GF-D8 (cell line): ENCODE measurements around the gene SERTAD2.

ENCODE experiments used
- DNase-seq: peaks from one replicate; lab custom pipeline; 2025; lab: John Stamatoyannopoulos, UW

Gene SERTAD2

DNA sequence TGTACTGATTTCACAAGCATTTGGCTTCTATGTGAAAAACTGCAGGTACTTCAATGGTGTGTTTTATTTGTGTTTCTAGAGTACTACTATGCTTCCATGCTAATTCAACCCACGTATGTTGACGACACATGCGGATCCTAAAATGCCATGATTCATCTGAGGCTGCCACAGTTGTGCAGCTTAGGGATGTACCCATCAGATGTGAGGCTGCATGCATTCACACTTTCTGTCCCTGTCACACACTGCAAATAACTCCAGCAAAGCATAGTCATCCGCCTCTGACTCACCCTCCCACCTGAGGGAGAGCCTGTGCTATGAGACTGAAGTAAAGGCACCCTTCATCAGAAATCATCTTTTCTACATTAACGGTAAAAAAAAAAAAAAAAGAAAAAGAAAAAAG lies 22.1 kb upstream of the SERTAD2 start:
- DNase-seq = no peak

DNA sequence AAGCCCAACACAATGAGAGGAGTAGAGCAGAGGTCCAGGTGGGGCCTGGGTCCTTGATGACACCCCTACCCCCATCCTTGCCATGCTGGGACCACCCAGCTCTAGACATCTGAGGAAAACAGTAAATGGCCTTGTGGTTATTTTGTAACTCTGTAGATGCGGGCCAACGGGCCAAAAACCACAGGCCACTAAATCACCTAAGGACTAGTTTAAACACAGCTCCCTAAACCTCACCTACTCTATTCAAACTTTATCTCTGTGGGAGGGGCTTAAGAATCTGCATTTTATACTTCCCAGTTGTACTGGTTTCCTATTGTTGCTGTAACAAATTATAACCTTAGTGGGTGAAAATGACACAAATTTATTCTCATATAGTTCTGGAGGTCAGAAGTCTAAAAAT lies 19.0 kb upstream of the SERTAD2 start:
- DNase-seq = no peak

DNA sequence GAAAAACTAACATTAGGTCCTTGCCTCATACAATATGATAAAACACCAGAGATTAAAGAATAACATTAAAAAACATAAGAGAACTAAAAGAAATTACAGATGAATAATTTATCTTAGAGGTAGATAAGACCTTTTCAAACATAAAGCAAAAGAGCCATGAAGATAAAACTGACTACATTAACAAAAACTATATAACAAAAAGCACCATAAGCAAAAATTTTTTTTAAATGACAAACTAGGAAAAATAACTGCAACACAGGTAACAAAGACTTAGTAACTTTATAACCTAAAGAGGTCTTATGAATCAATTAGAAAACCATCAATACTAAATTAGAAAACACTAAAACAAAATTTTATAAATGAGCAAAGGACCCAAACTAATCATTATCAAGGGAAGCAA lies 16.3 kb upstream of the SERTAD2 start:
- DNase-seq = no peak

DNA sequence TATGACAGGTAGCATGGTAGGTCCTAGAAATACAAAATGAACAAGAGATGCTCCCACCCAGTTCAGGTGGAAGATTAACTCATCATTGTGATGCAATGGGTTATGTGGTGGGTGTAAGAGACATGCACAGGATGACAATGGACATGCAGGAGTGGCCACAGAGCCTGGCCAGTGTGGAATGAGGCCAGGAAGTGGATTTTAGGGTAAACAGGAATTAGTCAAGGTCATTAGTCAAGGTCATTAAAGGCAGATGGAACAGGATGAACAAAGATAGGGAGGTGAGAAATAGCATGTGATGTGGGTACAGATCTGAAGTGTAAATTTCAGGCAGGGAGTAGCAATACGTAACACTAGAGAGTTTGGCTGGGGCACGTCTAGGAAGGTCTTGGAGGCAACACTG lies 15.6 kb upstream of the SERTAD2 start:
- no peak for DNase-seq

DNA sequence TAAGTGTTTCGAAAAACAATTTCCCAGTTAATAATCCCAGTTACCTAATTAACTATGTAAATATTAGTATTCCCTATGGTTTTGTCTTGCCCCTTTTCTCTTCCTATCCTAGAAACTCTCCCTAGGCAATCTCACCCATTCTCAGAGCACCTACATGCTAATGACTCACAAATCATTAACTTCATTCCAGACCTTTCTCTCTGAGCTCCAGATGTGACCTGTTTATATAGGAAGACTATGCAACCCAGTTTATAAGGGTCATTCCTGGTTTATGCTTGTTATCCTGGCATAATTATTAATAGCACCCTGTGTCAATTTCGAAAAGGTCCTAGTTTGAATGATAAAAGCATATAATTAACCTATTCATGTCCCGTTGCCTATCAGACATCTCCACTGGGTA lies 14.8 kb upstream of the SERTAD2 start:
- DNase-seq = no peak

DNA sequence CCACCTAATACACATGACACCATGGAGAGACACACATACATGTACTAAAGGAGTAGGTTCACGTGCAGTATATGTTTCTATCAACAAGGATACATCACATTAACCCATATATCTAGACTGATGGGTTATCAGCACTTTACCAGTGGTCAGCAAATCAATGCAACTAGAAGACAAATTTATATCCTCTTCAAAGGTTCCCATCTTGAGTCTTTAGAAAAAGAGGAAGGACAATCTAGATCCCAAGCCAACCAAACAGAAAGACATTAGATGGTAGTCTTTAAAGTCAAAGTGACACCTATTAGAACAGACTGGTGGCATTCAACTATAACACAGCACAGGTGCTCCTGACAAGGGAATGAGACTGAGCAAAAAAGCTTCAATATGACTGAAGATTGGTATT lies 13.8 kb upstream of the SERTAD2 start:
- no peak for DNase-seq

DNA sequence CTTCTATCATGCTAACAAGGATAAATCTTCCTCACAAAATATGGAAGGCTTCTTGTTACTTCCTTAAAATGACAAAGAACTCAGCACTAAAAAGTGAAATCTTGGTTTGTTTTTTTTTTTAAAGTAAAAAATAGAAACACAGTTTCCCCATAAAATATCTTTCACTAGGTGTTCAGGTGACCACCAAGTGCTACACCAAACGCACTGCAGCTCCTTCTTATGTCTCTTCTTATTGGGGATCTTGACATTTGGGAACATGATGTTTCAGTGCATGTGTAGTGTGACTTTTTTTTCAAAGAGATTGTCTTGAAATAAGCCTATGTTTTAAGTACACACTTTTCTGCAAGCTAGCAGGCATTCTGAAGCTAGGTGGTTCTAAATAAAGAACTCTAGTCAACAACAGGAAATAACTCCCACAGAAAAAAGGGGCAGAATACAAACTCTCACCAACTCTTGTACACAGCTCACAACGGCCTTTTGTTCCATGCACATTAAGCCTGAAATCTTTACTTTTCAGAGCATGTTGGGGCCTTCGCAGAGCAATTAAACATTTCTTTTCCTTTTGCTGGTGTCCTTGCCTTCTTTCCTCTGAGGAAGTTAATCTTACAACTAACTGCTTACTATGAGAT lies 13.2 kb upstream of the SERTAD2 start:
- no peak for DNase-seq

DNA sequence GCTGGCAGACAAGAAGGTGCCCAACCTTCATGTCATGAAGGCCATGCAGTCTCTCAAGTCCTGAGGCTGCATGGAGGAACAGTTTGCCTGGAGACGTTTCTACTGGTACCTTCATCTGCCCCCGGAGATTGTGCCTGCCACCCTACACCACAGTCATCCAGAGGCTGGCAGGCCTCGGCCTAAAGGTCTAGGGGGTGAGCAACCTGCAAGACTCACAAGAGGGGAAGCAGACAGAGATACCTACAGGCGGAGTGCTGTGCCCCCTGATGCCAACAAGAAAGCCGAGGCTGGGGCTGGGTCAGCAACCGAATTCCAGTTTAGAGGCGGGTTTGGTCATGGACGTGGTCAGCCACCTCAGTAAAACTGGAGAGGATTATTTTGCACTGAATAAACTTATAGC lies 12.0 kb upstream of the SERTAD2 start:
- no peak for DNase-seq

DNA sequence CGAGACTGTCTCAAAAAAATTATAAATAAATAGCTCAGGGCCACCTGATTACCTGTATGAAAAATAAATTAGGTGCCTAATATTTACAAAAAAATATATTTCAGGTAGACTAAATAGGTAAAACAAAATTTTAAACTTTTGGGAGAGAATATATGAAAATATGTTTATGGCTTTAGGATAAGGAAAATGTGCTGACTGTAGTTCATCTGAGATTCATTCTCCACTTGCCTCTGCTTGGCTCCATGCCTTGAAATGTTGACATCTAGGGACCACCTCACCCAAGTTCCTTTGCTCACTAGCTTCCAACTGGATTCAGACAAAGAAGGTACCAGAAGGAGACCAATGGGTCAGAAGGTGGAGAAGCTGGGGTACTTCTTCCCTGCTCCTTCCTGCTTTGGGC lies 9.7 kb upstream of the SERTAD2 start:
- no peak for DNase-seq

DNA sequence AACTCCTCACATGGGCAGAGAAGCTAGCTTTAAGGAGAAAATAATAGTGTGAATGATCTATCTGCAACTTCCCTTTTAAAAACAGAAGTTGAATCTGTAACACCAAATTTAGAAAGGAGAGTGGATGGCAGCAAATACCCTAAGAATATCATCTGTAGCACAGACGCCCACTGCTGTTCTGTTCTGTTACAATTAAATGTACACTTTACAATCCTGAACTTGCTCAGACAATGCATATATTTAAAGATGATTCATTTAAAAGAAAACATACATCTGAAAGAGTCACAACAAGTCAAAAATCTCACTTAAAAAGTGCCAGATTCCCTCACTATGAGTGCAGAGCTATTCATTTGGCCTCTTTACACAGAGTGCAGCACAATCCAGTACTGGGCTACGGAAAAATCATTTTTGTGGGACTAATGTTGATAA lies 8.0 kb upstream of the SERTAD2 start:
- peak; percentile 34 for DNase-seq

DNA sequence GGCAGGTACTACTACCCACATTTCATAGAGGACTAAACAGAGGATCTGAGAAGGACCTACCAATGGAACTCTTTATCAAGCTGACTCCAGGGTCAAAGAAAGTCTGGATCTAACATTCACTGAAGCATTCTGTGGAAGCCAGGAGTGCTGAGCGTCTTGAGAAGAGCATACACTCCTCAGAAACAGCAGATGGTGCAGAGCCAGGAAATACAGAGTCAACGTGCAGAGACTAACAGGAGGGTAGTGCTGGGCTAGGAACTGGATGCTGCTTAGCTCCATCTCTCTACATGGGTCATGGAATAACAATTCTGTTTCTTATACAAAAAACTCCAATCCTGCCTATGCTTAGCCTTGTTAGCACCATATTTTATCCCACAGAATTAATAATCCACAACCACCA lies 5.5 kb upstream of the SERTAD2 start:
- no peak for DNase-seq

DNA sequence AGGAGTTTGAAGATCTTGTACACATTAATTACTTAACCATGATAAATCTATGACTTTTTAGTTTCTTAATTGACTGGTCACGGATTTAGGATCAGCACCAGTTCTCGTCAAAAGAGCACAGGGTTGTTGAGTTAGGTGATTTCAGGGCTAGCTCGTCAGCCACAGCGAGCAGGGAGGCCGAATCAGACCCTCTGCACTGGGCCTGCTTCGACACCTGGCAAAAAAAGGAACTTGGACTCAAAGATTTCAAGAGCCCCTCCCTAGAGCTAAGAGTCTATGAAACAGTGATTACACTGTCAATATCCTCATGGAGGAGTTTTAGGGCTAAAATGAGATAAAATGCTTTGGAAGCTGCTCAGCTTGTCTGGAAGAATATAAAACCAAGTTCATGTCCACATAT lies 4.6 kb upstream of the SERTAD2 start:
- DNase-seq = peak; percentile 46

DNA sequence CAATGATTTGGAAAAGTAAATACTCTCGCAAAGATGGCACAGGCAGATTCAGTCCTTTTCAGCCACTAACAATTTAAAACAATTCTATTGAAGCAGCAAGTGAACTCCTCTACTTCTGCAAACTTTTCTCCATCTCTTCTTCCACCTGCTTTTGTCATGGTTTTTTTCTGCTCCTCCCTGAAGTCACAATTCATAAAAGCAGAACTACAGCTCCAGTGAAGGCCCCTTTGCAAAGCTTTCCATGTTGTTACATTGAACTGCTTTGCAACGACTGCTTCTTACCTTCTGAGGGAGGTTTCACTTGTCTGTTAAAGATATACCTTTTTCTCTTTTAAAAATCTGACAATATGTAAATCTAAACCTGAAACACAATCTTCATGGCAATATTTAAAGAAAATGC lies 3.7 kb upstream of the SERTAD2 start:
- DNase-seq = peak; percentile 79

DNA sequence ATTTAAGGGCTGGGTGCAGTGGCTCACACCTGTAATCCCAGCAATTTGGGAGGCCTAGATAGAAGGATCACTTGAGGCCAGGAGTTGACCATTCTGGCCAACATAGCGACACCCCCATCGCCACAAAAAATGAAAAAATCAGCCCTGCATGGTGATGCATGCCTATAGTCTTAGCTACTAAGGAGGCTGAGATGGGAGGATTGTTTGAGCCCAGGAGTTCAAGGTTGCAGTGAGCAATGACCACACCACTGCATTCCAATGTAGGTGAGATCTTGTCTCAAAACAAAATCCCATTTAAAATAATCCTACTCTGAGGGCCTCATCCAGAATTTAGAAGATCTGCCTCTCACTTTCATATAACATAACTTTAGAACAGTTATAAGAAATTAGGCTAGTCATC lies 2.7 kb upstream of the SERTAD2 start:
- no peak for DNase-seq

DNA sequence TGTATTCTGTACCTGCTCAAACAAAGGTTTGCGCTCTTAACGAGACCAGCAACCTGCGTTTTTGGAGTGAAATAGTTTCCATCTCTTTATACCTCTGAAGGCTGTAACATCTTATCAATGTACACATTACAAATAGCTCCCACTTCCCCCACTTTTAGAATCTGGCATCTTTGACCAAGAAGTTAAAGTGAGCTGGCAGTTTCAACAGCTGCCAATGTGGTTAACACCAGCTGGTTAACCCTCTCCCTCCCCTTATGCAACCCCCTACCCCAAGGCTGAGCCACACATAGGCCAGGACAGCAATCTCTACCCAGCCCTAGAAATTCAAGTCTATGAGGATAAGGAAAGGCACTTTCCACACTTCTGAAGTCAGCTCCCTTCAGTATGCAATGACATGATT lies 2.2 kb upstream of the SERTAD2 start:
- peak; percentile 91 for DNase-seq

DNA sequence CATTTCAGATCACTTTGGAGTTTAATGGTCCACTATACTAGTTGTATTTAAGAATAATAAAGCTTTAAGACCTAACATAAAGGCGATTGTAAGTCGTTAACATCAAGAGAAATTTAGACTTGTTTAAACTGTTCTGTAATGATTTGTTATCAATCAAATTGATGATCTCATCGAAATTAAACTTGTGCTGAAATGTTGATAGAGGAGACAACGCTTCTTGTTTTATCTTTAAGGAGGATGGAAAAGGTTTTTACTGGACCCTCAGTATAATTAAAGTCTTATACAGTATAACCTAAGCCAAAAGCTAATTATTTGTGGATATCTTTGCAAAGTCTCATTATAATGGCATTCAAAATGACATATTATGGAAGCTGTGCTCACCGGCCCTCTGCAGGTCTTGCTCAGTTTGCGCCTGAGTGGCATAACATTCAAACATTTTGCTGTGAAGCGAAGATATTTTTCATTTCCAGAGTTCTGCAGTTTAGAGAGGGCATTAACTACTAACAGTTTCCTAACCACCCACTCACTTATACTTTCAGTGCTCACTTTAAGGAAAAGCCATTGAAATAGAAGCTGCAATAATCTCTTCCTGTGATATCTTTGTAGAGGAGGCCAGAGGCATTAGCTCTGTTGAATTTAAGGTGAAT lies 1.4 kb upstream of the SERTAD2 start:
- DNase-seq = no peak

DNA sequence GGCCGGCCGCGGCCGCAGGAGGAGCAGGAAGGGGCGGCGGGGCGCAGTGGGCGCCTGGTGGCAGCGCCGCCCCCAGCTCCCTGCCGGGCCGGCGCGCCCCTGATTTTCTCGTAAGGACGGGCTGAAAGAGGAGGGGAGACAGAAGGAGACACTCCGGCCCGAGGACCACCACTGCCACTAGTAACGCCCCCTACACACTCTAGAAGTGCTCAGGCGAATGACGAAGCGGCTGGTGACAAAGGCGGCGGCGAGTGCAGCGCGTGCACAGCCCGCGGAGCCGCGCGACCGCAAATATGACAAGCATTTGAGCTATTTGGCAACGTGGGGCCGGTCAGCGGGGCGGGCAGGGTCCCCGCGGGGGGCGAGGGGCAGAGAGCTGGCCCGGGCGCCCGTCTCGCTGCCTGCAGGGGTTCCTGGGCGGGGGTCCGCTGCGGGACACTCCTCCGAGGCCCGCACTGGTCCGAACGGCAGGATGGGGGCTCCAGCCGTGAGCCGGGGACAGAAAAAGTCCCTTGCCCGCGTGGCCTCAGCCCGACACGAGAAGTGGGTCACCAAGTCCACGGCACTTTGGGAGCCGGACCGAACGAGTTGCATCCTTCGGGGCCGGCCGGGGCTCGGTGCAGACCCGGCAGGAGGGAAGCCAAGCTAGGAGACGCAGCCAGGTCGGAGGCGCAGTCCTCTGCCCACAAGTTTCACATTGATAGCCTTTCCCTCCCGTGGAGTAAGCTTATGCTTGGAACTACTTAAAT lies 524 bp upstream of the SERTAD2 start:
- DNase-seq = peak; percentile 75

DNA sequence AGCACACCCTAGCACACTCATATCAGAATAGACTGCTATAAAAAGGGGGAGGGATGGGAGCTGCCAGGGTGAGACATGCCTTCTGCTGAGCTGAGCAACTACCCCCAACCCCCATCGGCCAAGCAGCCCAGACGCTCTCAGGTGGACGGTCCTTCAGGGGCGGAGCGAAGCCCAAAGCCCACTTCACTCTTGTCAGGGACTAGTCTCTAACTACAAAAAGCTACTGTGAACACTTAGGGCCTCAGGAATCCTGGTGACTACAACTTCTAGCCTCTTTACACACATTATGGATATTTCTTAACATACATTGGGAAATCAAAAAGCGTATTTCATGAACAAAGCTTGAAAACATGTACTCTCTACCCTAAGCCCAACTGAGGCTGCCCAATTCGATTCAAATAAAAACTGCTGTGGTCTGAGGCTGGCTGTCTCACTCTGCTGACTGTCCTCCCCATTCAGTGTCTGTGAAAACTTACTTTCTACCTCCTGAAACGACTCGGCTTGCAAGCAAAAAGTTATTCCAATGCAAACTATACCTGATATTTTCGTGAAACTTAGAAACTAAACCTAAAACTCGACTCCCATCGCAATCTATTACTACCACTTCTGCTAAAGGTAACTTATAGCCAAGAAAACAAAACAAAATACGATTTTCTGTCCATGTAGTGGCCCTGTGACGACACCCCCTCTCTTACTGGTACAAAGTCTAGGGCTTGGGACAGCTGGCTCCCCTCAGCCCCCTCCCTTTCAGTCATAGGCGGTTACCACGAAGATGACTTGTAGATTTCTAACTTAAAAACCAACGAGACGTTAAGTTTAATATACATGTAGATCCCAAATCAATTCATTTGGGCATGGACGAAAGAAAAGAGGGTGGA lies 1.2 kb downstream of the SERTAD2 start:
- DNase-seq = no peak

DNA sequence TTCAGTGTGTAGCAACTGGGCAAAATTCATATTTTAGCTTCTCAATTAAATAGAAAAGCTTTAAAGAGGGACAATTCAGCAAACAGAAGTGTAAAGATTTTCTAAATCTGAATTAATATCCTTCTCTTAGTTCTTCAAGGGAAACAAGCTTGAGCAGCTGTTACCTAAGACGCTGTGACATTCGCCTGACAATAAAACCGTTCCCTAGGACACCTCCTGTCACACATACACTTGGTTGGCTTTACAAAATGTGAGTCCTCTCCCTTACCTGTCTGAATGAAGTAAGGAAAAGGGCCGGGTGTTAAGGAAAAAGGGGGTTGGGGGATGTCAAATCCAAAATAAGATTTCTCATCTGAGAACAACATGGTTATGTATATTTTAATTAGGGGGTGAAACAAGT lies 2.1 kb downstream of the SERTAD2 start:
- no peak for DNase-seq

DNA sequence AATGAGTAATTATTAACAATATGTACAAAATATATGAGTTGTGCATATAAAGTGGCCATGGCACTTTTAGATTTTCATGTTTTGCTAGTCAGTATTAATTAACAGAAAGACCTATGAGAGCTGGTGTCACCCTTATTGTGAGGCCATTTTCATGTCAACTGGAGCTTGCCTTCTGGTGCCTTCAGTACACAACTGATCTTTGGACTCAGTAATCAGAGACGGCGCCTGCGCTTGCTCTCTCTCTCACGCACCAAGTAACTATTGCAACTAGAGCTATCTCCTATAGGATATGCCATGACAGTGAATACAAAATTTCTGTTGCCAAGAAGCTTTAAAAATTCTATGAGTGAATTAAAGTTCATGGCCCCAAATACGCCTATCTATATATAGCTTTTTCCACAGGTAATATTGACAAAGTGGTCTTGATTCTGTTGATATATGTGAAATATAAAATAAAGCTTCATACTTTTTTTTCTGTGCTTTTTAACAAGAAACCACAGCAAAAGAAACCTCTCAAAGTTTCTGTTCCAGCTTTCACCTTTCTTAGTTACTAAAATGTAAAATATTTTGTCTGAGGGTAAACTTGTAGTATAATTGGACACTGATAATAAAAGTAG lies 2.9 kb downstream of the SERTAD2 start:
- DNase-seq = no peak

DNA sequence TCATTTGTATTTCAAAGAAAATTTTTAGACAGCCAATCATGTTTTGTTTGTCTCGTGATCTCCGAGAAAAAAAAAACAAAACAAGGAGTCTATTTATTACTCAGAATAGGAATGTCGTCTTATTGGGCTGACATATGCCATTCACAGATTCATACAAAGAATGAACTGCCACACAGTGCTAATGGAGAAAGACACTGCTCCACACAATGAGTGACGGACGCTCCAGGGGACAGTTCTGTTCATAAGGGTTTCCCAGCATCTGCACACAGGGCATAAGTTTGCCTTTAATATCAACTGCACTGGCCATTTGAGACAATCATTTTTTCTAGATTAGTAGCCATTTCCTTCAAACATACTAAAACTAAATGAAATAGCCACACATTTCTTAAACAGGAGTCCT lies 3.4 kb downstream of the SERTAD2 start:
- DNase-seq = no peak

DNA sequence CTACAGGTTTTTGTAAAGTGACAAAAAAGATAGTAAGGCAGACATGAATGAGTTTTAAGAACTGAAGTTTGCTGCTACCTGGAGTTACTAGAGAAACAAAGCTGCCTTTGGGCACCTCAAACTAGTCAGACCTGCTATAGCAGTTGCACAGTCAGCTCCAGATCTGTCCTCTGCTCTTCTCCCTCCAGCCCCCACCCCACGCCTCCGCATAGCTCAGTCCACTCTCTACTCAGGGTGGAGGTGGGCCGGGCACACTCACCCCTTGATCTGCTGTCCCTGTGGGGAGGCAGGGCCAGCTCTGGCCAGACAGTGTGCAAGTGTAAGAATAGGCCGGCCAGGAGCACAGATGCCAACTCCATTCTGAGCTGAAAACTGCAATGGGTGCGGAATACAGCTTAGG lies 4.1 kb downstream of the SERTAD2 start:
- DNase-seq = no peak
